GM19397 (cell line): ENCODE data around the gene WIZ.
"Not testable (repeated sequence)": the region's sequence is repeated elsewhere in the genome, so short reads cannot be mapped to it uniquely, and the experiment has no call there.

Source experiments
- ATAC-seq: cut with Tn5 transposase; IDR thresholded peaks from one replicate; pipeline ENCODE4 v1.9.1; 2021; ENCODE audit warnings: mild to moderate bottlenecking, moderate library complexity; ENCODE audit not compliant: unreplicated experiment

Gene WIZ, protein sequence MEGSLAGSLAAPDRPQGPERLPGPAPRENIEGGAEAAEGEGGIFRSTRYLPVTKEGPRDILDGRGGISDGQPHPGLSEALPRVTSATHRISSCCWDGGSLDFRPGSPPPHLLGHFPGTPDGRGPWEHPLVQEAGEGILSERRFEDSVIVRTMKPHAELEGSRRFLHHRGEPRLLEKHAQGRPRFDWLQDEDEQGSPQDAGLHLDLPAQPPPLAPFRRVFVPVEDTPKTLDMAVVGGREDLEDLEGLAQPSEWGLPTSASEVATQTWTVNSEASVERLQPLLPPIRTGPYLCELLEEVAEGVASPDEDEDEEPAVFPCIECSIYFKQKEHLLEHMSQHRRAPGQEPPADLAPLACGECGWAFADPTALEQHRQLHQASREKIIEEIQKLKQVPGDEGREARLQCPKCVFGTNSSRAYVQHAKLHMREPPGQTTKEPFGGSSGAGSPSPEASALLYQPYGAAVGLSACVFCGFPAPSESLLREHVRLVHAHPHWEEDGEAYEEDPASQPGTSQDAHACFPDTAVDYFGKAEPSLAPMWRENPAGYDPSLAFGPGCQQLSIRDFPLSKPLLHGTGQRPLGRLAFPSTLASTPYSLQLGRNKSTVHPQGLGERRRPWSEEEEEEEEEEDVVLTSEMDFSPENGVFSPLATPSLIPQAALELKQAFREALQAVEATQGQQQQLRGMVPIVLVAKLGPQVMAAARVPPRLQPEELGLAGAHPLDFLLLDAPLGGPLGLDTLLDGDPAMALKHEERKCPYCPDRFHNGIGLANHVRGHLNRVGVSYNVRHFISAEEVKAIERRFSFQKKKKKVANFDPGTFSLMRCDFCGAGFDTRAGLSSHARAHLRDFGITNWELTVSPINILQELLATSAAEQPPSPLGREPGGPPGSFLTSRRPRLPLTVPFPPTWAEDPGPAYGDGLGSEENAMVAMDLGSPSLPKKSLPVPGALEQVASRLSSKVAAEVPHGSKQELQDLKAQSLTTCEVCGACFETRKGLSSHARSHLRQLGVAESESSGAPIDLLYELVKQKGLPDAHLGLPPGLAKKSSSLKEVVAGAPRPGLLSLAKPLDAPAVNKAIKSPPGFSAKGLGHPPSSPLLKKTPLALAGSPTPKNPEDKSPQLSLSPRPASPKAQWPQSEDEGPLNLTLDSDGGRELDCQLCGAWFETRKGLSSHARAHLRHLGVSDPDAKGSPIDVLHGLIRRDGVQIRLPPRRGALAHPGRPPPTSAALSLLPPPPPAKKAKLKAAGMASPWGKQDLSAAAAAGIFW (N-terminal part only)

DNA sequence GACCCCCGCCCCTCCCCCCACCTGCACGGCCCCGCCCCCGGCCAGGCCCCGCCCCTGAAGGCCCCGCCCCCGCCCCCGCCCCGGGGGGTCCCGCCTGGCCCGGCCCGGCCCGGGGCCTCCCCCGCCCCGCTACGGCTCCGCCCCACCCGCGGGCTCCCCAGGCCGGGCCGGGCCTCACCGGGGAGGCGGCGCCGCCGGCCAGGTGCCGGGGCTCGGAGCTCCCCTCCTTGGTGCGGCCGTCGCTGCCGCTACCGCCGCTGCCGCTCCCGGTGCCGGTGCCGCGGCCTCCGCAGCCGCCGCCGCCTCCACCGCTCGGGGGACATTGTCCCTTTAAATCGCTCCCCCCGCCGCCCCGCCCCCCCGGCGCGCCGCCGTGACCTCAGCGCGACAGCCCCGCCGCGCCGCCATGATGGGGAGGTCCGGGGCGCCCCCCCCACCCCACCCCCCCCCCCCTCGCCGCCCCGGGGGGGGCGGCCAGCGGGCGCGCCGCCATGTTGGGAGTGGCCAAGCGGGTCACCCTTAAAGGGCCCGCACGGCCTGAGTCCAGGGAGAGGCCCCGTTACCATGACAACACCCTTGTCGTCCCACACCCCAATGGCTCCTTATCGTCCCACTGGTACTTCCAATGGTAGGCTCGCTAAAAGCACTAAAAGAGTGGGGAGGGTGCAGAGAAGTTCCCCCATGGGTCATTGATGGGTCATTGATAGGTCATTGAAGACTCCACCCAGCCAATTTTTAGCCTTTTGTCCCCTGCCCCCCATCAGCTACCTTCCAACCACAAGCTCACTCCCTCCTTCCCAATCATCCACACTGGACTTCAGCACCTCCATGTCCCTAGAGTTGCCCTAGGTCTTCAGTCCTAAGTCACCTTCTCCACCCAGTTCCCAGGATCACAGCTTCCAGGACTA, at the start of gene WIZ:
Gene WIZ, minus strand, starts transcription at position 337 of the 908 bp plus-strand sequence. CDS start 1,649 bp downstream, outside the sequence.
- ATAC-seq: peak; percentile 63

DNA sequence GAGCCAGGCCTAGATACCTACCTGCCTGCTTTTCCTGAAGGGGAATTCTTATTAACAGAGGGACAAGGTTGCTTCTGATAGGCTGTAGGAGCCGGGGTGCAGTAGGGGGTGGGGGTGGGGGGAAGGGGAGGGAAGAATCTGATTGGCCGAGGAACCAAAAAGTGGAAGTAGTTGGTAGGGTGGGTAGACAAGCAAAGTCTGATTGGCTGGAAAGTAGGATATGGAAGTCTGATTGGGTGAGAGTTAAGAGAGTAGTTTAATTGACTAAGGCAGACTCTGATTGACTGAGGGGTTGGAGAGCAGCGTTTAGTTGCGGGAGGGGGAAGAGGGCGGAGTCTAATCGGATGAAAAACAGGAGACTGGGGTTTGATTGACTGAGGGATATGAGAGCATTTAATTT, 49.2 kb upstream of the WIZ start:
- ATAC-seq: no peak

DNA sequence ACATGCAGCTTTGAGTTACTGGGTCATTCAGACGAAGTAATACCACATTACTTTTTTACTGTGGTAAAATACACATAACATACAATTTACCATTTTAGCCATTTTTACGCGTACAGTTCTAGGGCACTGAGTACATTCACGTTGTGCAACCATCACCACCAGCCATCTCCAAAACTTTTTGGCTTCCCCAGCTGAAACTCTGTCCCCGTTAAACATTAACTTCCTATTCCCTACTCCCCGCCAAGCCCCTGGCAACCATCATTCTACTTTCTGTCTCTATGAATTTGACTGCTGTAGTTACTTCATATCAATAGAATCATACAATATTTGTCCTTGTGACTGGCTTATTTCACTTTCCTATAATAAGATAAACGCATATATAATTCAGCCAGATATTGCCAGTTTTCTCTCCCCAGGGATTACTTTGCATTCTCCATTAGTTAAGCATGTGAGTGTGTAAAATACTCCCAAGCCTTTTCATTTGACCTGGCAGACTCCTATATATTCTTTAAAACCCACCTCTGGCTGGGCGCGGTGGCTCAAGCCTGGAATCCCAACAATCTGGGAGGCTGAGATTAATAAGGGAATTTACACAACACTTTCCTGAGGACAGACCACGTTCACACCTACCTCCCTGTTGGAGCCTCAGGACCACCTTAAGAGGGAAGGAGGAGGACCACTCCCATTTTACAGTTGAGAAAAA, 48.6 kb upstream of the WIZ start:
- no peak for ATAC-seq

DNA sequence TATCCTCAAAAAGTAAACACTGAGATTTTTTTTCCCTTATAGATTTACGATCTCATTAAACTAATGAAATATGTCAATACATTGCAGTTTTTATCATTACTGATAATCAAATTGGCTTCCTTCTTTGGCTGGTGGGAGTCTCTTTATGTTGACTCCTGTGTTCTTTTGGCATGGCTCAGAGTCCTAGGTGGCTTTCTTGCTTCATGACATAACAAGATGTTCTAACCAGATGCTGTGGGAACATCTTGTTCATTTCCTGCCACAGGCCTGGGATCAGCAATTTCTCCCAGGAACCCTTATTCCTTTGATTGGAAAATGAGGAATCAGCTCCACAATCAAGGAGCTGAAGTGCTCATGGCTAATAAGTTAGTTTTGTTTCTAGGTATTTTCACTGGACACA, 45.4 kb upstream of the WIZ start:
- no peak for ATAC-seq

DNA sequence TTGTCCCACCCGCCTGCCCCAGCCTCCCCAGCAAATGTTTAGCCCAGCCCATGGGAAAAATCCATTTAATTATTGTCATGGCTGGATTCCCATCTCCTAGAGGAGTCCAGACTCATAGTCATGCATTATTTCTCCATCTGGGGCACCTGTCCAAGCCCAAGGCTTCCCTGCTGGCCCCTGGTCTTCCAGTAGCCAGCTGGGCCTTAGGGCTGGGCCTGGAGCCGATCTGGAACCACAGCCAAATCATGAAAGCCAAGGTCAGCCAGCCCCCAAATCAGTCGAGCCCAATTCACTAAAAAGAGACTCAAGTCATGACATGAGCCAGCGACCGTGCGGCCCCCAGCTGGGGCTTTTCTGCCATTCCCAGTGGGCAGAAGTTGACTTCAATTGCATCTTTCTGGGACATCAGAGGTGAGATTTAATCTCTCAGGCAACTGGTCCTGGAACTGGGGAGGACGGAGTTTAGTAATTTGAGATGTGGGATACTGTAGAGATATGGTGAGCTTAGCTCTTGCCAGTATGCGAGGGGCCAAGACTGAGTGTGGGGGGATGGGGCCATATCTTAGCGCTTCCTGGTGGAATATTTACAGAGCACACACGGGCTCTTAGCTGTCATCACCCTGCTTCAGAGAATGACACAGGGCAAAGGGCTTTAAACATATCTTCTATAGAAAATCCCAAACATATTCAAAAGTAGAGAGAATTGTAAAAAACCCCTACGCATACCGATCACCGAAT, 38.9 kb upstream of the WIZ start:
- ATAC-seq: no peak

DNA sequence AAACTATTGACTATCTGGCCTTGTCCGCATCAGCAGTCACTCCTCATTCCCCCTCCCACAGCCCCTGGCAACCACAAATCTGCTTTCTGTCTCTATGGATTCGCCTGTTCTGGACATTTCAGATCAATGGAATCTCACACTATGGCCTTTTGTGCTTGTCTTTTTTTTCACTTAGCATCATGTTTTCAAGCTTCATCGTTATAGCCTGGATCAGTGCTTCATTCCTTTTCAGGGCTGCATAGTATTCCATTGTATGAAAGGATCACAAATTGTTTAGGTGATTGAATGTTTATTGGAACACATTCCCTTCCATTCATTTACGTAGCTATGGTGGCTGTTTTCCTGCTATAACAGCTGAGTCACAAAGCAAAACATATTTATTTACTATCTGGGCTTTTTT, 37.3 kb upstream of the WIZ start:
- ATAC-seq: no peak

DNA sequence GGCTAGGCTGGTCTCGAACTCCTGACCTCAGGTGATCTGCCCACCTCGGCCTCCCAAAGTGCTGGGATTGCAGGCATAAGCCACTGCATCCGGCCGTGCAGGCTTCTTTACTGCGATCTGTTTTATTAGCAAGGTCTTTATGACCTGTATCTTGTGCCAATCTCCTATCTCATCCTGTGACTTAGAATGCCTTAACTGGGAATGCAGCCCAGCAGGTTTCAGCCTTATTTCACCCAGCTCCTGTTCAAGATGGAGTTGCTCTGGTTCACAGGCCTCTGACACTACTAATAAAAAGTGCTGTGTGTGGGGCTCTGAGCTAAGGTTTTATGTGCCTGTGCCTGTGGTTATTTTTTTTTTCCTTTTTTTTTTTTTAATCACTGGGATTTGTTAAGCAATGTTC, 36.0 kb upstream of the WIZ start:
- ATAC-seq: not testable (repeated sequence)

DNA sequence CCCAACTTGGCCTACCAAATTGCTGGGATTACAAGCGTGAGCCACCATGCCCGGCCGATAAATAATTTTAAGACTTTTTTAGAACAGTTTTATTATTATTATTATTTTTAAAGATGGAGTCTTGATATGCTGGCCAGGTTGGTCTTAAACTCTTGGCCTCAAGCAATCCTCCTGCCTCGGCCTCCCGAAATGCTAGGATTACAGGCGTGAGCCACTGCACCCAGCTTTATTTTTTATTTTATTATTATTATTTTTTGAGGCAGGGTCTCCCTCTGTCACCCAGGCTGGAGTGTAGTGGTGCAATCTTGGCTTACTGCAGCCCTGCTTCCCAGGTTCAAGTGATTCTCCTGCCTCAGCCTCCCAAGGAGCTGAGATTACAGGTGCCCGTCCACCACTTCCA, 31.2 kb upstream of the WIZ start:
- not testable (repeated sequence) for ATAC-seq

DNA sequence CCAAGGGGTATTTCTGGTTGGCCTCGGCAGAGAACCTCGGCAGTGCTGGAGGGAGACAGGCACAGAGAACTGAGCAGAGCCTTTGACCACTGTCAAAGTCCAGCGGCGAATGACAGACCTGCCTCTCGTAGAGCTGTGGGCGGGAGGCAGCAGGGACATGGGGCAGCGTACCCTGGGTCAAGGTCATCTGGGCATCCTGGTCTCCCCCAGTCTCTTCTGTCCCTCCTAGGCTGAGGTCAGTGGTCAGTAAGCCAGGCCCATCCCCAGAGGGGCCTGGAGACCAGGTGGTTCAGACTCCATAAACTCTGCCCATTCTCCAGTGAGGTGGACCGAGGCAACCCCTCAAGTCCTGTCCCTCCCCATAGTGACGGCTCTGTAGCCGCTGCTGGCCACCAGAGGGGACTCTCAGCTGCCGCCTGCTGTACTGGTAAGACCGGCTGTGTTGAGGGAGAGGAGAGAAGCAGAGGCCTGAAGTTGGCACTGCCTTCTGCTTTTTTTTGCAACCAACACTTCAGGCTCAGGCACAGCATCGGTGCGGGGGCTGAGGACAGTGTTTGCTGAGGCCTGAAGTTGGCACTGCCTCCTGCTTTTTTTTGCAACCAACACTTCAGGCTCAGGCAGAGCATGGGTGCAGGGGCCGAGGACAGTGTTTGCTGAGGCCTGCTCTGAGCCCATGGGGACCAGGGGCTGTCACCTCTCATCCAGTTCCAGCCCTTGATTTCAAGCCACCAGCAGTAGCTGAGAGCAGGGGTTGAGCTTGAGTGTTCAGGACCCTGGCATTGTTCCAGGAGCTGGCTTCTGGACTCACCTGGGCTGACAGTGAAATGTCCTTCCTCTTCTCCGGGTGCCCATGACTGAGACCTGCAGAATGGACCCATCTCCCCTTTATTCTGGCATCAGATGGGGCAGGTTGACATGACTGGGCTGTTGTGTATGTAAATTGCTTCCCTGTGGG, 29.9 kb upstream of the WIZ start, which contains the start of gene PGLYRP2:
Gene PGLYRP2, minus strand, starts transcription at position 111 of the 955 bp plus-strand sequence. CDS start 130 bp downstream, outside the sequence.
- ATAC-seq: no peak

DNA sequence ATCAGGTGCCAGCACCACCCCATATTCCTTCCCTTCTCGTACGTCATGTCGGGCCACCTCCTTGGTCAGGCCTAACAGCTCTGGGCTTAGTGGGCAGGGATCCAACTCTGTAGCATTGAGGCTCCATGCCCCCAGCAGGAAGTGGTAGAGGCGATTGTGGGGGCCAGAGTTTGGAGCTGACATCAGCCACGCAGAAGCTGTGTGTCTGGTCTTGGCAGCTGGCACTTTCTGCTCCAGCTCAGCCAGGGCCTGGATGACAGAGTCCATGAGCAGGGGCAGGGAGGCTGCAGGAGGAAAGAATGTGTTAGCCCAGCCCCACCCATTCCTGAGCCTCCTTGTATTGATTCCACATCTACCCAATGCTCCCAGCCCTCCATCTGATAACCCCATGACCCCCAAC, 26.6 kb upstream of the WIZ start:
- ATAC-seq: no peak

DNA sequence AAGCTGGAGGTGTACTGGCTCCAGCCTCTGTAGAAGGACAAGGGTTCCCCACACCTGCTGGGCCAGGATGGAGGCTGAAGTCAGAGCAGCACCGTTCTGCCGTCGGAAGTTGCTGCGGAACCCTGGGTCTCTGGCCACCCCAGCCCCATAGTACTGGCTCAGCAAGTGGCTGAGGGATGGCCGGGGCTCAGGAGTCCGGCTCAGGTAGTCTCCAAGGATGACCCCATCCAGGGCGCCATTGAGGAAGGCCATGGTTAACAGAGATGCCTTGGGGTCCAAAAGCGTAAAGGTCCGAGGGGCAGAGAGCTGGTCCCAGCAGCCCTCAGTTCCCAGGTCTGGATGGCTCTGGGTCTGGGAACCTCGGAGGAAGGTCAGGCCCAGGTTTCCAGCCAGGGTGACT, 25.9 kb upstream of the WIZ start:
- no peak for ATAC-seq

DNA sequence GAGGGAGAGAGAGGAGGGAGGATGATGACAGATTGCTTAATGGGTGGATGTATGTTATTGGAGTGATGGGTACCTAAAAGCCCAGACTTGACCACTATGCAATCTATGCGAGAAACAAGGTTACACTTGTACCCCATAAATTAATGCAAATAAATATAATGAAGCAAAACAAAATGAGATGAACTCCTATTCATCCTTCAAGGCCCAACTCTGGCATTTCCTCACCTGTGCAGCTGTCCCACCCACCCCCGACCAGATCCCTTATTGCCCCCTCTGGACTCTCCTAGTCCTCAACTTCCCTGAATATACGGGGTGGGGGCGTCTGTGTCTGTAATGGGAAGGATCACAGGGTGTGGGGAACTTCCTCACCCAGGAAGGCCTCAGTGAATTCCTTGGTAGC, 25.4 kb upstream of the WIZ start:
- no peak for ATAC-seq

DNA sequence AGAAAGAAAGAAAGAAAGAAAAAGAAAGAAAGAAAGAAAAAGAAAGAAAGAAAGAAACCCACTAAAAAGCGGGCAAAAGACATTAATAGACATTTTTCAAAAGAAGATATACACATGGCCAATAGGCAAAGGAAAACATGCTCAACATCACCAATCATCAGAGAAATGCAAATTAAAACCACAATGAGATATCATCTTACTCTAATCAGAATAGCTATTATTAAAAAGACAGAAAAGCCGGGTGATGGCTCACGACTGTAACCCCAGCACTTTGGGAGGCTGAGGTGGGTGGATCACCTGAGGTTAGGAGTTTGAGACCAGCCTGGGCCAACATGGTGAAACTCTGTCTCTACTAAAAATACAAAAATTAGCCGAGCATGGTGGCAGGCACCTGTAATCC, 24.1 kb upstream of the WIZ start:
- ATAC-seq: not testable (repeated sequence)

DNA sequence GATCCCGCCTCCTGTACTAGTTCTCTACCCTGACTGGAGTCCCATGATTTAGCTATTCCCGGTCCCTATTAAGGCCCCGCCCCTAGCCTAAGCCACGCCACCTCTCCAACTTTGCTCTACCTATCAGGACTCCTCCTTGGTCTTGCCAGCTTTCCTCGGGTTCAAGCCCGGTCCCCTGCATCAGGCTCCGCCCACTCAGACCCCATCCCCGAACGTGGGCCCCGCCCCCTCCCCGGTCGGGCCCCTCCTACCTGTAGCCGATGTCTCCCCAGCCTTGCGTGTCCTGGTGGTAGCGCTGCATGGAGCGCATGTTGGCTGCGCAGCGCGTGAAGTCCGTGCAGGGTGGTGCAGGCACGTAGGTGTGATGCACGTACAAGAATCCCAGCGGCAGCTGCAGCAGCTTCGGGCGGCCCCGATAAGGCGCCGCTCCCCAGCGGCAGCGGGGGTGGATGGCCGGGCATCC, 21.9 kb upstream of the WIZ start:
- ATAC-seq: no peak

DNA sequence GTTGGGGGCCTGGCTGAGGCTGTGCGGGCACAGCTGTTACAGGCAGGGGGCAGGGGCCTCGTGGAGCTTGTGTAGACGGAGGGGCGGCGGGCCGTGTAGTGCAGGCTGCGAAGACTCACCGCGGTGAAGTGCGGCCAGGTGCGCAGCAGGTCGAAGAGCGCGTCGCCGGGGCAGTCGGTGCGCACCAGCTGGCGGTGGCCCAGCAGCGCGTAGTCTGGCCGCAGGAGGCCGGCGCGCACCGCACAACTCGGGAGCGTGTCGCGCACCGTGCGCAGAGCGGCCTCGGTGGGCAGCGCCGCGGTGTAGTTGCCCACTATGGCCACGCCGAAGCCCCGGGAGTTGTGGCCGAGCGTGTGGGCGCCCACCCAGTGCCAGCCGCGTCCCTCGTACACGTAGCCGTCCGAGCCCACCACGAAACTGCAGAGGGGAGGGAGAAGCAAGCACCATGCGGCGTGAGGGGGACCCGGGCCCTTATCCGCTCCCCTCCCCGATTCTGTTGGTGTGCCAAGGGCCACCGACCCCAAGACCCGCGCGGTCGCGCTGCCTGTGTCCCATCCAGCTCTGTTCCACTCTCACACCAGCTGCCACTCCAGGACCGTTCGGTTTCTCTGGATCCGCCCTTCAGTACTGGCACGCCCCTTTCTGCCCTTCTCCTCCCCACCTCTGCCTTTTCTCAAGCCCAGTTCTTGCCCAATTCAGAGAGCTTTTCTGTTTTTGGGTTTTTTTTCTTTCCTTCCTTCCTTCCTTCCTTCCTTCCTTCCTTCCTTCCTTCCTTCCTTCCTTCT, 19.9 kb upstream of the WIZ start:
- no peak for ATAC-seq

DNA sequence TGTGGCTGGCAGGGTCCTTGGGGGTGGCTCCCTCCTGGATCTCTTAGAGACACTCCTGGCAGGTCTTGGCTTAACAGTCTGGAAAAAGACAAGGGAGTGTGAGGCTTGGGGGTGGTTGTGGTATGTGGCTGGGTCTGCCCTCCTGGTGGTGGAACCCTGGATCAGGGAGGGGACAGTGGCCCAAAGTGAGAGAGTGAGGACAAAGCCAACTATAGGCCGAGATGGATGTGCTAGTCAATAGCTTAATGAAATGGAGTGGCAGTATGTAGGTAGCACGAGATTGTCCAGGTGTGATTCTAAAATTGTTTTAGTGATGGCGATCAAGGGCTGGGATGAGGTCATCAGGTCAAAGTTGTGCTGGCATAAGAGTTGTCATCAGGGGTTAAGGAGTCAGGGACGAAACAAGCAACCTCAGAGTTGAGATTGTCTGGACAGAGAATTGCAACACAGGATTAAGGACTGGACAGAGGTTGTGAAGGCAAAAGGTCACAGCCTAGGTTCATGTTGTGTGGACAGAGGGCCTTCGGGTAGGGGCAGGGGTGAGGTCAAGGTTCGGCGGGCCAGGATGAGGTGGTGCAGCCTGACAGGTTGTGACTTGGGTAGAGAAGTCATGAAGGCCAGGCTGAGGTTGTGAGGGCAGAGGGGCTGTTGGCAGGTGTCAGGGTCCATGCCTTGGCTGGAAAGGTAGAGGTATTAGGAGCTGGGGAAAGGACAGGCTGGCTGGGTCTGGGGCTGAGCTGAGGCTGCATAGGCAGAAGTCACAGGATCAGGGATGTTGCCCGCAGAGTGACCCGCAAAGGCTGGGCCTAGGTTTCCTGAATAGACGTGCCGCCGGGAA, 19.1 kb upstream of the WIZ start:
- no peak for ATAC-seq
